NT2/D1 (cell line): ENCODE results near the gene PRX.

Experiments
- SUZ12 ChIP-seq: IDR thresholded peaks from 2 replicates; pipeline ENCODE4 v1.6.1; 2011; ENCODE audit not compliant: insufficient read length, insufficient read depth; ENCODE audit errors: extremely low read depth
- YY1 ChIP-seq: IDR thresholded peaks from 2 replicates; pipeline ENCODE4 v1.6.1; 2011; ENCODE audit not compliant: insufficient read length, insufficient read depth
- ZNF274 ChIP-seq: IDR thresholded peaks from 2 replicates; pipeline ENCODE4 v1.6.1; 2011; ENCODE audit warnings: mild to moderate bottlenecking, low read depth, low read length

DNA sequence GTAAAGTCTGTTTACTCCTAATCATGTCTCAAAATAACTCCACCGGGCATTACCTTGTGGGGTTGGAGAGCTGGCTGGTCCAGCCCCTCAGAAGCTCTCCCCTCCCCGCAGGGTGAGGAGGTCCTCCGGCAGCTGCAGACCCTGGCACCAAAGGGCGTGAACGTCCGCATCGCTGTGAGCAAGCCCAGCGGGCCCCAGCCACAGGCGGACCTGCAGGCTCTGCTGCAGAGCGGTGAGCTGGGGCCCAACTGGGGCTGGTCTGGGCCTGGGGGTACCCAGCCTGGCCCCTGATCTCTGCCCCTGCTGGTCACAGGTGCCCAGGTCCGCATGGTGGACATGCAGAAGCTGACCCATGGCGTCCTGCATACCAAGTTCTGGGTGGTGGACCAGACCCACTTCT lies 43.4 kb downstream of the PRX start:
- no peak for TF ChIP-seq YY1
- no peak for TF ChIP-seq ZNF274
- TF ChIP-seq SUZ12: no peak
